T-helper 22 cell (primary cell): Measurements from ENCODE around the gene ZNF138.
"Not testable (repeated sequence)": the region's sequence is repeated elsewhere in the genome, so short reads cannot be mapped to it uniquely, and the experiment has no call there.

ENCODE experiments used
- DNase-seq: peaks from one replicate; pipeline ENCODE4 v3.0.0-alpha.2; 2020; ENCODE audit warnings: low read depth

The ZNF138 gene

GRCh38 chr7:64838691-64839090 is 44.5 kb downstream of the ZNF138 start:
- no peak for DNase-seq

DNA sequence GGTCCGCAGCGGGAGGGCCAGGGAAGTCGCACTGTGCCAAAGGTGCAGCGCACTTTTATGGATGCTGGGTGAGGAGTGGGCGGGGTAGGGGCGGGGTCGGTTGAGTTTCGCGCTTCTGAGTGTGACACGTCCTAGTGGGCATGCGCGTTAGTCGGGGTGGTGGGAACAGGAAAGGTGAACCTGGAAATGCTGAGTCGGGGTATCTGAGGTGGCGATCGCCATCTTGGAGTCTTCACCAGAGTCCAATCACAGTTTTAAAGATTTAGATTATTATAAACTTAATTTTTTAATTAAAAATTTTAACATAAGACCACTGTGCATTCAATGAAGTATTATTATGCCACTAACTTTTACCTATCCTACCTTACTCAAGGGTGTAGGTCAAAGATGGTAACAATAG is 45.7 kb downstream of the ZNF138 start:
- DNase-seq = no peak

GRCh38 chr7:64849250-64849923 is 55.2 kb downstream of the ZNF138 start:
- no peak for DNase-seq

- no peak for DNase-seq
Measured at GRCh38 chr7:64849924-64850499, 55.8 kb downstream of the ZNF138 start.

DNA sequence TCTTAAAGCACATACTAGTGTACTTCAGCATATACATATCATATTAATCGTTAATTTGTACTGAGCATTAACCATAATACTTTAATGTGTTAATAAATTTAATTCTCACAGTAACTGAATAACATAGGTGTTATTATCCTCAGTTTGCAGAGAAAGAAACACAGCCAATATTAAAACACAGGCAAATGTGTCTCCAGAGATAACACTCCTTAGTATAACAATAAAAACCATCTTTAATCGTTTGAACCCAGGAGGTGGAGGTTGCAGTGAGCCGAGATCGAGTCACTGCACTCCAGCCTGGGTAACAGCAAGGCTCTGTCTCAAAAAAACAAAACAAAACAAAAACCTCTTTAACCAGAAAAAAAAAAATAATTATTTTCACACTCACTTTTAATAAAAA is 59.5 kb downstream of the ZNF138 start:
- no peak for DNase-seq

GRCh38 chr7:64854969-64855368 is 60.7 kb downstream of the ZNF138 start:
- no peak for DNase-seq

DNA sequence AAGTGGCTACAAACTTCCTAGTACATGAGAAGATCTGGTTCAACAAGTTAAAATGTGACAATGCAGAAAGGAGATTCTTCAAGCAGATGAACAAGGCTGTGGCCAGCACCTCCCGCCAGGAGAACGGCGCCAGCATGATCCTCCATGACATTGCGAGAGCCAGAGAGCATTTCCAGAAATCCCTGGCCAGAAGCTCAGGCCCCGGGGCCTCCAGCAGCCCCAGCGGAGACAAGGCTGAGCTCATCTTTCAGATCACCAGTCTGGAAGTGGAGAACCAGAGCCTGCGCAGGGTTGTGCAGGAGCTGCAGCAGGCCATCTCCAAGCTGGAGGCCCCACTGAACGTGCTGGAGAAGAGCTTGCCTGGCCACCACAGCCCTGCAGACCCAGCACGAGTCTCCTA is 68.8 kb downstream of the ZNF138 start:
- DNase-seq = no peak

DNA sequence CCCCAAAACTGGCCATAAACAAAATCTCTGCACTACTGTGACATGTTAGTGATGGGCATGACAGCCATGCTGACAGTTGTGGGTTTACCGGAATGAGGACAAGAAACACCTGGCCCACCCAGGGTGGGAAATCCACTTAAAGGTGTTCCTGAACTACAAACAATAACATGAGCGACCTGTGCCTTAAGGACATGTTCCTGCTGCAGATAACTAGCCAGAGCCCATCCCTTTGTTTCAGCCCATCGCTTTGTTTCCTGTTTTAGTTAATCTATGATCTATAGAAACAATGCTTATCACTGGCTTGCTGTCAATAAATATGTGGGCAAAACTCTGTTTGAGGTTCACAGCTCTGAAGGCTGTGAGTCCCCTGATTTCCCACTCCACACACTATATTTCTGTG is 69.3 kb downstream of the ZNF138 start:
- not testable (repeated sequence) for DNase-seq

DNA sequence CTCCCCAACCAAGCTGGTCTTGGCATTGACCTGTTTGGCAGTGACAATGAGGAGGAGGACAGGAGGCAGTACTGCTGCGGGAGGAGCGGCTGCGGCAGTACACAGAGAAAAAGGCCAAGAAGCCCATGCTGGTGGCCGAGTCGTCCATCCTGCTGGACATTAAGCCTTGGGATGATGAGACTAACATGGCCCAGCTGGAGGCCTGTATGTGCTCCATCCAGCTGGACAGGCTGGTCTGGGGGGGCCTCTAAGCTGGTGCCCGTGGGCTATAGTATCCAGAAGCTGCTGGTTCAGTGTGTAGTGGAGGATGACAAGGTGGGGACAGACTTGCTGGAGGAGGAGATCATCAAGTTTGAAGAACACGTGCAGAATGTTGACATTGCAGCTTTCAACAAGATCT is 69.7 kb downstream of the ZNF138 start:
- no peak for DNase-seq

- DNase-seq = no peak
Measured at GRCh38 chr7:64867863-64868440, 73.7 kb downstream of the ZNF138 start.

- DNase-seq = no peak
Measured at GRCh38 chr7:64868499-64868898, 74.3 kb downstream of the ZNF138 start.

DNA sequence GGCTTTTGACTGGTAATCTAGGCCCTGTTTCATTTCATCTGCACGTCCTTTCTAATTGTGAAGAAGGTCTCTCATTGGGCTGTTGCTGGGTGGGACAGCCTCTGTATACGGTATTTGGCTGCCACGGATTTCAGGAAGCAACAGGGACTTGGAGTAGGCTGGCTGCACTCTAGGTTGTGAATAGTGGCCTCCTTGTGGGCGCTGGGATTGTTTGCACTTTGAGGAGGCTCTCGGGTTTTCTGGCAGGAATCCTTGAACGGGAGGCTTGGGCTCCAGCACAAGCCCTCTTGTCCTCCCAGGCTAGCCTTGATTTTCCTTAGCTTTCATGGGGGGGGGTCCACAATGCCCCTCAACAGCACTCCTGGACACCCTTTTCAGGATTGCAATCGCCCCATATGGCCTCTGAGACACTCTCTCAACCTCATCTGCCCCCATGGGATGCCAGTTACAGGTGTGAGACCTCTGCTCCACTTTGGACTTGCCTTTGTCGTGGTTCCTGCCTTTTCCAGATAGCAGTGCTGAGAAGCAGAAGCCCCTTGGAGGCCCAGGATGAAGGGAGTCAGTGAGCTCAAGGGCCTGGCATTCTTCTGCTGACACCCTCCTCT is 75.0 kb downstream of the ZNF138 start:
- DNase-seq = no peak

DNA sequence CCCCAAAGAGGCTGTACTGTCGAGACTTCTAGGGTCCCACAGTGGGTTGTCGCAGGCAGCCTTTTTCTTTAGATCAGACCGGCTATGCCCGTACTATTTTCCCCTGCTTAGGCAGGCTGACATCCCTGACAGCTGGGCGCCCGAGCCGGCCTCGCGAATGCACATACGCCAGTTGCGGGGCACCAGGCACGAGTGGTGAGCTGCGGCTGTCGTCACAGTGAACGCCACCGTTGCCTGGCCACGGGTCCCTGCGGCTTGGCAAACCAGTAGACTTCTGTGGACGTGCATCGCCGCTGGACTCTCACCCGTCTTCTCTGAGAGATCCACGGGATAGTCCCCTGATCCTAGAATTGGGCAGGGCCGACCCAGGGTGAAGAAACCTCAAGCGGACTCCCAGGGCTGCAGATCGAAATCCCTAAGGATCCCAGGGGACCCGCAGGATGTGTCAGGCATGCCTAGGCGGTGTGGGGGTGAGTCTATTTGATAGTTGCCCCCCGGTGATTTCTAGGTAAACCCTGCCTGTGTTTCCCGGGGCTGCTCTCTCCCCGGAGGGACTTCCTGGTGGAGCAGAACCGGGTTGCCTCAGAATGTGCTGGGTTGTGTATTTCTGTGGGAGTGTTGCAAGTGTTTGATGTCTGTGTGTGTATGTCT is 75.8 kb downstream of the ZNF138 start:
- DNase-seq = no peak

DNA sequence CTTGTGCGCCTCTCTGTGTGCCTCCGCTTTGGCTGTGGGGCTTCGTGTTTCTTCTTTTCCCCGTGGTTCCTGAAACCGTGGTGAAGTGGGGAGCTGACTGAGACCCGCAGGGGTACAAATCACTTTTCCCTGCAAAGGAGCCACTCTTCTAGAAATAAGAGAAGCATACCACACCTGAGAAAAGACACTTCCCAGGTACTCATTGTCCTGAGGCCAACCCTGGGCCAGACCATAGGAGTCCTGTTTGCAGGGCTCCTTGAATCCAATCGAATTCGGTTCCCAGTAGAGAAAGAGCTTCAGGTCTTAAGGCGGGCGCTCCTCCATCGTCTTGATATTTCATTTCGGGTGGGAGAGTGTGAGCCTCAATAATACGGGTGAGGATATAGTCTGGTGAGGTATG is 76.4 kb downstream of the ZNF138 start:
- DNase-seq = no peak

- no peak for DNase-seq
Measured at GRCh38 chr7:64871761-64872160, 77.5 kb downstream of the ZNF138 start.

- no peak for DNase-seq
Measured at GRCh38 chr7:64872351-64873154, 78.3 kb downstream of the ZNF138 start.

- DNase-seq = no peak
Measured at GRCh38 chr7:64873155-64873500, 78.9 kb downstream of the ZNF138 start.

- no peak for DNase-seq
Measured at GRCh38 chr7:64873517-64873916, 79.3 kb downstream of the ZNF138 start.

DNA sequence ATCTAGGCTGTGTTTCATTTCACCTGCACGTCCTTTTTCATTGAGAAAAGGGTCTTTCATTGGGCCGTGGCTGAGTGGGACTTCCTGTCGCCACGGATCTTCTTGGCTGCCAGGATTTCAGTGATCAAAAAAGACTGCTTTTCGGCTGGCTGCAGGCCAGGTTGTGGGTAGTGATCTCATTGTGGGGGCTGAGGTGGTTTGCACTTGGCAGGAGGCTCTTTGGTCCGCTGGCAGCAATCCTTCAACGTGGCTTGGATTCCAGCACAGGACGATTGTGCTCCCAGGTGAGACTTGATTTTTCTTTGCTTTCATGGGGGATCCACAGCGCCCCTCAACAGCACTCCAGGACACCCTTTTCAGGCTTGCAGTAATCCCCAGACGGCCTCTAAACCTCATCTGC is 79.9 kb downstream of the ZNF138 start:
- no peak for DNase-seq

GRCh38 chr7:64874562-64875250 is 80.5 kb downstream of the ZNF138 start:
- DNase-seq = no peak

DNA sequence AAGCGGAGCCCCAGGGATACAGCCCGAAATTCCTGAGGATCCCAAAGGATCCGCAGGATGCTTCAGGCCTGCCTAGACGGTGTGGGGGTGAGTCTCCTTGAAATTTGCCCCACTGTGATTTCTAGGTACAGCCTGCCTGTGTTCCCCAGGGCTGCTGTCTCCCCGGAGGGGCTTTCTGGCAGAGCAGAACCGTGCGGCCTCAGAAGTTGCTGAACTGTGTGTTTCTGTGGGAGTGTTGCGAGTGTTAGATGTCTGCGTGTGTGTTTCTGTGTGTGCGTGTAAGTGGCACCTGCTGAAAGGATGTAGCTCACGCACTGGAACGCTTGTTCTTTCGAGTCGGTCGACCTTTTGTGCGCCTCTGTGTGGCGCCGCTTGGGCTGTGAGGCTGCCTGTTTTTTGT is 81.0 kb downstream of the ZNF138 start:
- no peak for DNase-seq
